ENCODE data around the gene GPR160.

DNA sequence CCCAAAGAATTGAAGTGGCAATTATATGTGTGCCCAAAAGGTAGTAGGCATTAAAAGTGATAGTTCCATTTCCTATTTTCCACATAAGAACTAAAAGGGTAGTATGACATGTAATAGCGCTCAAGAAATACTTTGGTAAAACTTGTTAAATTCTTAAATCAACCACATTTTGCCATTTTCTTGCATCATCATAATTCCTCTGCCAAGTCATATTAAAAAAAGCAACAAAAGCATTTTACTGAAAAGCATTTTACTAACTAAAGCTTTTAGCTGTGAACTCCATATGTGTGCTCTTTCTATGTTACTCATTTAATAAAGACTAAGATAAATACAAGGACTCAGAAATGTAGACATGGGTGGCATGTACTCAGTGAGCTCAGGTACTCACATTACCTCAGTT is 70.1 kb downstream of the GPR160 start:
- TF ChIP-seq ZC3H4 (CRISPR knock-in tag; IDR thresholded peaks at IDR 0.05; ENCODE audit: borderline replicate concordance) (no peak), POLR2AphosphoS5 (IDR thresholded peaks at IDR 0.05; ENCODE audit: low read depth, low read length) (no peak), GZF1 (CRISPR knock-in tag; IDR thresholded peaks at IDR 0.05) (no peak)
- TF ChIP-seq, protein P1, sequence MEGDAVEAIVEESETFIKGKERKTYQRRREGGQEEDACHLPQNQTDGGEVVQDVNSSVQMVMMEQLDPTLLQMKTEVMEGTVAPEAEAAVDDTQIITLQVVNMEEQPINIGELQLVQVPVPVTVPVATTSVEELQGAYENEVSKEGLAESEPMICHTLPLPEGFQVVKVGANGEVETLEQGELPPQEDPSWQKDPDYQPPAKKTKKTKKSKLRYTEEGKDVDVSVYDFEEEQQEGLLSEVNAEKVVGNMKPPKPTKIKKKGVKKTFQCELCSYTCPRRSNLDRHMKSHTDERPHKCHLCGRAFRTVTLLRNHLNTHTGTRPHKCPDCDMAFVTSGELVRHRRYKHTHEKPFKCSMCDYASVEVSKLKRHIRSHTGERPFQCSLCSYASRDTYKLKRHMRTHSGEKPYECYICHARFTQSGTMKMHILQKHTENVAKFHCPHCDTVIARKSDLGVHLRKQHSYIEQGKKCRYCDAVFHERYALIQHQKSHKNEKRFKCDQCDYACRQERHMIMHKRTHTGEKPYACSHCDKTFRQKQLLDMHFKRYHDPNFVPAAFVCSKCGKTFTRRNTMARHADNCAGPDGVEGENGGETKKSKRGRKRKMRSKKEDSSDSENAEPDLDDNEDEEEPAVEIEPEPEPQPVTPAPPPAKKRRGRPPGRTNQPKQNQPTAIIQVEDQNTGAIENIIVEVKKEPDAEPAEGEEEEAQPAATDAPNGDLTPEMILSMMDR (CRISPR knock-in tag; IDR thresholded peaks at IDR 0.05): no peak
- TF ChIP-seq, protein P2, sequence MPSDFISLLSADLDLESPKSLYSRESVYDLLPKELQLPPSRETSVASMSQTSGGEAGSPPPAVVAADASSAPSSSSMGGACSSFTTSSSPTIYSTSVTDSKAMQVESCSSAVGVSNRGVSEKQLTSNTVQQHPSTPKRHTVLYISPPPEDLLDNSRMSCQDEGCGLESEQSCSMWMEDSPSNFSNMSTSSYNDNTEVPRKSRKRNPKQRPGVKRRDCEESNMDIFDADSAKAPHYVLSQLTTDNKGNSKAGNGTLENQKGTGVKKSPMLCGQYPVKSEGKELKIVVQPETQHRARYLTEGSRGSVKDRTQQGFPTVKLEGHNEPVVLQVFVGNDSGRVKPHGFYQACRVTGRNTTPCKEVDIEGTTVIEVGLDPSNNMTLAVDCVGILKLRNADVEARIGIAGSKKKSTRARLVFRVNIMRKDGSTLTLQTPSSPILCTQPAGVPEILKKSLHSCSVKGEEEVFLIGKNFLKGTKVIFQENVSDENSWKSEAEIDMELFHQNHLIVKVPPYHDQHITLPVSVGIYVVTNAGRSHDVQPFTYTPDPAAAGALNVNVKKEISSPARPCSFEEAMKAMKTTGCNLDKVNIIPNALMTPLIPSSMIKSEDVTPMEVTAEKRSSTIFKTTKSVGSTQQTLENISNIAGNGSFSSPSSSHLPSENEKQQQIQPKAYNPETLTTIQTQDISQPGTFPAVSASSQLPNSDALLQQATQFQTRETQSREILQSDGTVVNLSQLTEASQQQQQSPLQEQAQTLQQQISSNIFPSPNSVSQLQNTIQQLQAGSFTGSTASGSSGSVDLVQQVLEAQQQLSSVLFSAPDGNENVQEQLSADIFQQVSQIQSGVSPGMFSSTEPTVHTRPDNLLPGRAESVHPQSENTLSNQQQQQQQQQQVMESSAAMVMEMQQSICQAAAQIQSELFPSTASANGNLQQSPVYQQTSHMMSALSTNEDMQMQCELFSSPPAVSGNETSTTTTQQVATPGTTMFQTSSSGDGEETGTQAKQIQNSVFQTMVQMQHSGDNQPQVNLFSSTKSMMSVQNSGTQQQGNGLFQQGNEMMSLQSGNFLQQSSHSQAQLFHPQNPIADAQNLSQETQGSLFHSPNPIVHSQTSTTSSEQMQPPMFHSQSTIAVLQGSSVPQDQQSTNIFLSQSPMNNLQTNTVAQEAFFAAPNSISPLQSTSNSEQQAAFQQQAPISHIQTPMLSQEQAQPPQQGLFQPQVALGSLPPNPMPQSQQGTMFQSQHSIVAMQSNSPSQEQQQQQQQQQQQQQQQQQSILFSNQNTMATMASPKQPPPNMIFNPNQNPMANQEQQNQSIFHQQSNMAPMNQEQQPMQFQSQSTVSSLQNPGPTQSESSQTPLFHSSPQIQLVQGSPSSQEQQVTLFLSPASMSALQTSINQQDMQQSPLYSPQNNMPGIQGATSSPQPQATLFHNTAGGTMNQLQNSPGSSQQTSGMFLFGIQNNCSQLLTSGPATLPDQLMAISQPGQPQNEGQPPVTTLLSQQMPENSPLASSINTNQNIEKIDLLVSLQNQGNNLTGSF (CRISPR knock-in tag; IDR thresholded peaks at IDR 0.05): no peak
